Endodermal cell (in vitro differentiated cells): Measurements from ENCODE around the gene ZDHHC11. TPM values are rescaled to one million over a fixed set of nuclear protein-coding genes. Genes with fewer than 3 reads are reported as not detected.
"Not testable (repeated sequence)": the region's sequence is repeated elsewhere in the genome, so short reads cannot be mapped to it uniquely, and the experiment has no call there.

Experiments
- DNase-seq: peaks from one replicate; pipeline ENCODE4 v3.0.0-alpha.2; 2017
- H3K27ac ChIP-seq: 2 replicates; pipeline ENCODE4 v1.5.1; 2013; ENCODE audit warnings: mild to moderate bottlenecking, low read depth, low read length, moderate library complexity
- H3K27me3 ChIP-seq: 2 replicates; pipeline ENCODE4 v1.6.1; 2013; ENCODE audit warnings: mild to moderate bottlenecking, low read length, moderate library complexity; ENCODE audit not compliant: insufficient read depth, control insufficient read depth, poor library complexity, severe bottlenecking
- H3K36me3 ChIP-seq: 2 replicates; pipeline ENCODE4 v1.7.0; 2013; ENCODE audit warnings: mild to moderate bottlenecking, low read length, moderate library complexity; ENCODE audit not compliant: control insufficient read depth, insufficient read depth
- H3K4me1 ChIP-seq: one replicate; pipeline ENCODE4 v1.7.0; 2013; ENCODE audit warnings: low read length; ENCODE audit not compliant: control insufficient read depth, insufficient read depth
- H3K4me3 ChIP-seq: 2 replicates; pipeline ENCODE4 v1.5.1; 2013; ENCODE audit warnings: mild to moderate bottlenecking, low read length, moderate library complexity
- H3K9ac ChIP-seq: 2 replicates; pipeline ENCODE4 v1.6.1; 2013; ENCODE audit warnings: mild to moderate bottlenecking, low read length, moderate library complexity; ENCODE audit not compliant: poor library complexity, severe bottlenecking; ENCODE audit errors: extremely low read depth
- H3K9me3 ChIP-seq: 2 replicates; pipeline ENCODE4 v1.6.1; 2013; ENCODE audit warnings: mild to moderate bottlenecking, low read length, moderate library complexity; ENCODE audit not compliant: control insufficient read depth
- H3K27ac Mint-ChIP-seq: 2 replicates; pipeline ENCODE4 v1.8.0; 2020; ENCODE audit warnings: mixed read lengths
- H3K27me3 Mint-ChIP-seq: 2 replicates; pipeline ENCODE4 v1.8.0; 2021; ENCODE audit warnings: mild to moderate bottlenecking, mixed read lengths; ENCODE audit not compliant: insufficient read depth
- H3K36me3 Mint-ChIP-seq: 2 replicates; pipeline ENCODE4 v1.8.0; 2020; ENCODE audit warnings: low read depth, mixed read lengths
- H3K4me1 Mint-ChIP-seq: 2 replicates; pipeline ENCODE4 v1.8.0; 2020; ENCODE audit warnings: mixed read lengths
- H3K4me3 Mint-ChIP-seq: 2 replicates; pipeline ENCODE4 v1.8.0; 2020; ENCODE audit warnings: mild to moderate bottlenecking, moderate library complexity, mixed read lengths
- H3K9me3 Mint-ChIP-seq: 2 replicates; pipeline ENCODE4 v1.8.0; 2020; ENCODE audit warnings: mild to moderate bottlenecking, mixed read lengths
- CTCF ChIP-seq: fragments of 200-600 bp; sonication (generic); conservative IDR thresholded peaks from 2 replicates; pipeline ENCODE4 v1.5.0; 2021; ENCODE audit warnings: antibody characterized with exemption, mild to moderate bottlenecking
- WGBS, 2 experiments: methylation state at CpG; one replicate each; pipeline versions ENCODE4 v1.1.5 to v1.1.7; 2013; ENCODE audit warnings: missing lambda C conversion rate in 2 of 2, mixed read lengths in 1 of 2; ENCODE audit not compliant: insufficient coverage in 1 of 2, insufficient read length in 1 of 2; 5-methylcytosine and 5-hydroxymethylcytosine counted together
- total RNA-seq, 2 donors: library from RNA; stranded (reverse); fragmentation: NEBNext Ultra II Directional in 1 of 2; extraction: Animal tissue kit (Norgen Biotek cat#: 25700) in 1 of 2; gene quantifications; 2 replicates in 1 of 2; 3 replicates in 1 of 2; pipeline ENCODE4 v1.2.1, GENCODE V29; 2021

The ZDHHC11 gene
- total RNA-seq, 2 donors from 2014 or later: 10.6 to 28.9 TPM

- peaks cover 42% of the 10 kb centered on the region for H3K27me3 Mint-ChIP-seq
- WGBS, 2 experiments: 90 to 100% methylated on average over 1 to 12 of the region's 12 CpGs
Observed at GRCh38 chr5:773517-774264, 77.1 kb downstream of the ZDHHC11 start.

GRCh38 chr5:772931-773330, 77.9 kb downstream of the ZDHHC11 start:
- H3K4me1 ChIP-seq, H3K36me3 Mint-ChIP-seq, H3K27ac Mint-ChIP-seq, H3K4me3 Mint-ChIP-seq, H3K27ac ChIP-seq, H3K4me1 Mint-ChIP-seq, H3K9me3 Mint-ChIP-seq, H3K36me3 ChIP-seq, H3K9ac ChIP-seq, H3K9me3 ChIP-seq, H3K4me3 ChIP-seq: not testable (repeated sequence)
- H3K27me3 ChIP-seq: peaks cover 26% of the 10 kb centered on the region
- peaks cover 39% of the 10 kb centered on the region for H3K27me3 Mint-ChIP-seq
- peak; percentile 17 for DNase-seq
- WGBS, 2 experiments: 94 to 99% methylated on average over 13 of the region's 13 CpGs

More at GRCh38 chr5:773517-774264, 77.1 kb downstream of the ZDHHC11 start:
- no peak for TF ChIP-seq CTCF
- Histone ChIP-seq H3K27me3 (peaks cover 26% of the 10 kb centered on the region), H3K27ac (no peak overlapping the region), H3K4me1 (no peaks in the 10 kb centered on the region), H3K36me3 (no peaks in the 10 kb centered on the region), H3K9me3 (no peaks in the 10 kb centered on the region), H3K9ac (no peak overlapping the region), H3K4me3 (no peak overlapping the region)
- Mint-ChIP-seq H3K4me3 (no peak overlapping the region), H3K36me3 (no peaks in the 10 kb centered on the region), H3K27ac (no peak overlapping the region), H3K9me3 (no peaks in the 10 kb centered on the region), H3K4me1 (no peaks in the 10 kb centered on the region)
- DNase-seq: peak; percentile 36

GRCh38 chr5:772547-772890, 78.3 kb downstream of the ZDHHC11 start:
- H3K27me3 ChIP-seq: peaks cover 25% of the 10 kb centered on the region
- H3K4me1 ChIP-seq, H3K9me3 Mint-ChIP-seq, H3K27ac ChIP-seq, DNase-seq, H3K27ac Mint-ChIP-seq, H3K36me3 ChIP-seq, H3K4me3 ChIP-seq, H3K4me3 Mint-ChIP-seq, H3K4me1 Mint-ChIP-seq, H3K9me3 ChIP-seq, H3K36me3 Mint-ChIP-seq, H3K9ac ChIP-seq: not testable (repeated sequence)
- 70% methylated on average over 2 of the region's 14 CpGs; no CpG with 5 or more reads in 1 of the 2 experiments for WGBS, 2 experiments
- H3K27me3 Mint-ChIP-seq: peaks cover 38% of the 10 kb centered on the region

GRCh38 chr5:771841-772546, 78.8 kb downstream of the ZDHHC11 start:
- not testable (repeated sequence) for H3K4me3 ChIP-seq
- WGBS, 2 experiments: 89% methylated on average over 12 of the region's 31 CpGs; no CpG with 5 or more reads in 1 of the 2 experiments

GRCh38 chr5:771087-771781, 79.6 kb downstream of the ZDHHC11 start:
- peak; percentile 36 for DNase-seq

More at GRCh38 chr5:771841-772546, 78.8 kb downstream of the ZDHHC11 start:
- H3K27ac Mint-ChIP-seq, H3K4me1 Mint-ChIP-seq, H3K27ac ChIP-seq, H3K36me3 ChIP-seq, H3K36me3 Mint-ChIP-seq, H3K9ac ChIP-seq, H3K4me1 ChIP-seq, H3K9me3 Mint-ChIP-seq, H3K4me3 Mint-ChIP-seq, H3K9me3 ChIP-seq: not testable (repeated sequence)
- DNase-seq: peak; percentile 13
- peaks cover 20% of the 10 kb centered on the region for H3K27me3 ChIP-seq
- H3K27me3 Mint-ChIP-seq: peaks cover 32% of the 10 kb centered on the region

GRCh38 chr5:770585-770984, 80.2 kb downstream of the ZDHHC11 start:
- not testable (repeated sequence) for H3K9me3 ChIP-seq, H3K9me3 Mint-ChIP-seq, H3K27me3 ChIP-seq, H3K4me1 ChIP-seq, H3K36me3 Mint-ChIP-seq, H3K4me3 Mint-ChIP-seq, H3K4me1 Mint-ChIP-seq, H3K36me3 ChIP-seq, H3K27ac ChIP-seq, H3K27ac Mint-ChIP-seq, H3K4me3 ChIP-seq, H3K9ac ChIP-seq
- H3K27me3 Mint-ChIP-seq: peaks cover 23% of the 10 kb centered on the region
- peak; percentile 36 for DNase-seq
- WGBS, 2 experiments: 92% methylated on average over 6 of the region's 10 CpGs; no CpG with 5 or more reads in 1 of the 2 experiments

More at GRCh38 chr5:771087-771781, 79.6 kb downstream of the ZDHHC11 start:
- not testable (repeated sequence) for H3K4me1 Mint-ChIP-seq, H3K36me3 Mint-ChIP-seq, H3K4me3 ChIP-seq, H3K4me1 ChIP-seq, H3K4me3 Mint-ChIP-seq, H3K9ac ChIP-seq, H3K27ac Mint-ChIP-seq, H3K9me3 Mint-ChIP-seq, H3K36me3 ChIP-seq, H3K27ac ChIP-seq, H3K9me3 ChIP-seq
- H3K27me3 Mint-ChIP-seq: peaks cover 26% of the 10 kb centered on the region
- 86 to 91% methylated on average over 8 to 18 of the region's 19 CpGs for WGBS, 2 experiments
- peaks cover 13% of the 10 kb centered on the region for H3K27me3 ChIP-seq
